Measurements from ENCODE around the gene DGKI. TPM values are rescaled to one million over a fixed set of nuclear protein-coding genes. Genes with fewer than 3 reads are reported as not detected.

DGKI gene
- total RNA-seq, 2 donors from 2014 or later = 0.24 to 0.34 TPM

DNA sequence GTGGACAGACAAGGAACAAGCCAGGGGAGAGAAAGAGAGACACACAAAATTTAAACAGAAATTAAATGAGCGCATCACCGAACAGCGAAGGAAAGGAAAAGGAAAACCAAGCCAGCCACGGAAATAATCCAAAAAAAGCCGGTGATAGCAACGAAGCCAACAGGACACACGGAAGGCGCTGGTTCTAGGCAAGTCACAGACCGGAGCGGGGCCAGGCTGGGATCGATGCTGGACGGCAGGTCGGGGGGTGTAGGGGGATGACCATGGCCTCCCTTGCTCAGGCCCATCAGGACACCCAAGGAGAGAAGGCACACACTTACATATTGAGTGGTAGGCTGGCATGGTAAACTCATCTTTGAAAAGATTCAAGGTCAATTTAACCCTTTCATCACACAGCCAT is 300.8 kb downstream of the DGKI start:
- DNase-seq (no peak), ATAC-seq (no peak)
- intact Hi-C loops (cut with DNase I, micrococcal nuclease) = no loop called here

DNA sequence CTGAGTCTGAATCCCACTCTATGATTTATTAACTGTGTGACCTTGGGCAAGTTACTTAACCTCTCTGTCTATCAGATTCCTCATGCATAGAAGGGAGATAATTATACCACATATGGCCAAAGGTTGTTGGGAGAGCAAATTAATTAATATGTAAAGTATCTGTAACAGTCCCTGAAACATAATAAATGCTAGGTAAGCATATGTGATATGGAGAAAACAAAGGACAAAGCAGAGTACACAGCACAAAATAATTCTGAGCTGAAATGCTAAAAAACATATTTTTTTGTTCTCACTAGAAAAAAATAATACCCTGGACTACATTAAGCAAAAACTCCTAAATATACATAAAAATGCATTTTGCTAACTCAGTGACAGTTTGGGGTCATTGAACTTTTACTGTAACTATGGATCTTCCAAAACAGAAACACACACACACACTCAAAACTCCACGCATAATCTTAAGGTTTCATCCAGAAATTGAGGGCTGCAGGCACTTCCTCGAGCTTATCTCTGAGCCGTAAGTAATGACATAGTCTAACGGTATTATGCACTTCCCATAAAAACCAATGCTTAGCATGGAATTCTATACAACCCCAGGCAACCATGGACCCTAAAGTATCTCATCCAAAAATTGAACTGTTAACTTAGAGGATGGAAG is 301.6 kb downstream of the DGKI start:
- intact Hi-C loops (cut with DNase I, micrococcal nuclease) = no loop called here
- no peak for ATAC-seq
- DNase-seq = no peak

DNA sequence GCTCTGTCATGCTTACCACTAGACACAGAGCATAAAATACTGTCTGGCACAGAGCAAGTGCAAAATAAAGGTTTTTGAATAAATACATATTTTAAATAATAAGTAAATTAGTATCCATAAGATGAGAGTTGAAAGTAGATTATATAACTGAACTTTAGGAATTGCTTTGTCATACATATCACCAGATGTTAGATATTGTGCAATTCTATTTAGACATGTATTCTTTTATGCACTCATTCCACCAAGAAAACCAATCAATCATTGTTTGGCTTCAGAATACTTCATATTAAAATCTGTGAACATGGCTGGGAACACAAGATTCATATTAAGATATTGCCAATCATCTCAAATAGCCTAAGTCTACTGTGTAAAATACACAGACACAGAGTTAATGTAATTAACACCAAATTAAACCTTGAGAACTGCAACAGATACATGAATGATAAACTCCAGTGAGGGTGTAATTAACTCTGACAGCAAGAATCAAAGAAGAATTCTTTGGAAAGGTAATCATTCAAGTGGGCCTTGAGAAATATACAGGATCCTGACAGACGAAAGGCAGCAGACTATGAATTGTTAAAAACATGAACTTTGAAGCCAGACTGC is 302.2 kb downstream of the DGKI start:
- ATAC-seq (no peak), DNase-seq (no peak)
- intact Hi-C loops (cut with DNase I, micrococcal nuclease) = no loop called here

DNA sequence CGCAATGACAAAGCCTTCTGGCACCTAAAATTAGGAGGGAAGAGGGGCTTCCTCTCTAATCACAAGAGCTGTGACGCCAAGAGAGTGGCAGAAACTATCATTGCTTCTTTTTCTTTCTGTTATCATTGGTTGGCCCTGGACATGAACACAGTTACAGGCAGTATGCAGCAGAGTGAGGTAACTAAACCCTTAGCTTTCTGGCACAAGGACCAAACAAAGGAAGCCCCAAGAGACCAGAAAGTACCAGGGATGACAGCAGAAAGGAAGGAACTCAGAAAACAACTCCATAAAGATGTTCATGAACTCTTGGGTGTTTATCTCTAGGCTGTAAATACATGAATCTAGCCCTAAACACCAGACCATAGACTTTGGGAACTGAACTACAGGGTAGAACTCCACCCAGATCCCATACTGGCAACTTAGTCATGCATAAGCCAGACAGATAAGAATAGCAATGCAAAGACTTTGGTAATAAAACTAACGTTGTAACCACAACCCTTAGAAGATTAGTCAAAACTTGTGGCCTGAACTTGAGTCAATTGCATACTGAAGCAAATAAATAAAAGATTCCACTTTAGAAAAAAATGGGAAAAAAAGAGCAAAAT is 307.6 kb downstream of the DGKI start:
- no peak for ATAC-seq
- DNase-seq = no peak
- intact Hi-C loops (cut with DNase I, micrococcal nuclease) = no loop called here

DNA sequence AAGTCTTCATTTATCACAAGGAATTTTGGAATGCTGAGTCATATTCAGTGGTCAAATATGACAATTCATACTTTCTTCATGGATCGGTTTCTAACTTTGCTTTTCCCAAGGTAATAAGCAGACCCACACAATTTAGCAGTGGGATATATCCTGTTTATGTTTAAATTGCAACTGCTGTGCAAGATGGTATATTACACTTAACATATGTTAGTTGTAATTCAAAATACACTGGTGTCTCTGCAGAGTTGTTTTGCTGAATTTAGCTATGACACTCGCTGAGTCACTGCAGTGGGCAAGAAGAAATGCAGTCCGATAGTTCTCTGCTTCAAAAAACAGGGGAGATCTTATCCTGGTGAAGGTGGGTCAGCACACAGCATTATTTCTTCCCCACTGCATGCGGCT is 308.4 kb downstream of the DGKI start:
- no peak for ATAC-seq
- intact Hi-C loops (cut with DNase I, micrococcal nuclease) = no loop called here
- DNase-seq = no peak

DNA sequence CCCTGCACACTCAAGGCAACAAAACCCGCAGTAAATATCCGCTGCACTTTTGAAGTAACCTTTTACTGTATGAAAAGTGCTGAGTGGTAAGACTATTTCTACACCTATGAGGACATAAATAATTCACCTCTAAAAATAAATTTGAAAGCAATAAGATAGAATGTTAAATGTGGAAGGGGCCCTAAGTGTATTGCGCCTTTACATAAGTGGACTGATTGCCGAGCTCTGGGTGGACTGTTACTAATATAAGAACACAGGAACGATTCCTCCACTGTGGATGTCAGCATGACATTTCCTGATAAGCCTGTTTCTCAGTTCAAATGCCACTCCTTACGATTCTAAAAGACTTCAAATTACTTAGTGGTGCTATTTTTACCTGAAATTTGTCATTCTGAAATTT is 311.2 kb downstream of the DGKI start:
- ATAC-seq = no peak
- intact Hi-C loops (cut with DNase I, micrococcal nuclease) = no loop called here
- no peak for DNase-seq

DNA sequence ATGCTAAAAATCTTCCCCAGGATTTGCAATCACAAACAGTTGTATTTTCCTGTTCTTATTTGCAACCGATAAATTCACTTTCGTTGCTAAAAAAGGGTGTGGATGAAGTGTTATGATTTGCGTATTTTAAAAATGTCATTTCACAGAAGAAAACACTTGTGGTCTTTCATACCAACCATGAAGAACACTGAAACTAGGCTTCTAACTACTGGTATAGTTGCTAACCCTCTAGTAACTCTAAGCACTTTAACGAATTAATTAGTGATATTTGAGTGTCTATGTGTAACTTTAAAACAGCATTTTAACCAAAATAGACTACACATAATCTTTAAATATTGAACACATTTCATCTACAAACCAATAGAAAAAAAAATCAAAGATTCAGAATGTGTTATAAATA is 315.1 kb downstream of the DGKI start:
- ATAC-seq (no peak), DNase-seq (no peak)

DNA sequence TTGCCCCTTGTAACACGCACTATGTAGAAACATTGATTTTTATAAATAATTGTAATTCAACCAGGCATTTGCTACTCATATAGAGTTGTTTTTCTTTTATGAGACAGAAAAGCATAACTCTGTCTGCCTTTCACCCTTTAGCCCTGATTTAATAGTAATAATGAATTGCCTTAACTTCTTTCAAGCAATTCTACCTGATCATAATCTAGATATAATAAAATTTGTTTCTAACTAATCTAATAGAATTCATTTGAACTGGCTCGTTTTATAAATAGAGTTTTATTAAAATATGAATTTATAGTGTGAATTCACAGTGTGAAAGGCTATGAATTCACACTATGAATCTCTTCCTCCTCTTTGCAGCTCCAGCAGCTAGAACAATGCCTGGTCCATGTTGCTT is 319.1 kb downstream of the DGKI start:
- ATAC-seq (no peak), DNase-seq (no peak)
- intact Hi-C loops (cut with DNase I, micrococcal nuclease) = no loop called here

More for the DNA sequence above, 315.1 kb downstream of the DGKI start:
- intact Hi-C loops (cut with DNase I, micrococcal nuclease) = no loop called here

DNA sequence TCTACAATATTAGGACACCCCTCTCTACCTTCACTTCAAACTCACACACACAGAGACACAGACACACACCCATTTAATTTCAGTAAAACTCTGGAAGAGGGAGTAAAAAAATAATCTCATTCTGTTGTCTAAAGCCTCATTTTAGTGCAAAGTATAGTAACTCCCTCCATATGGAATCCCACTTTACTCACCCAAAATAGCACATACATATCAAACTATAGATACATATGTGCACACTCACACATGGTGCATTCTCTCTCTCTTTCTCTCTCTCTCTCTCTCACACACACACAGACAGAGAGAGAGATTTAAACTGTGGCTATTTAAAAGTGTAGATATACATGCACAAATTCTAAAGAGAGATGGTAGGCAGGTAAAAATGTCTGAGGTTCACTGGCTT is 323.6 kb downstream of the DGKI start:
- no peak for DNase-seq
- ATAC-seq = no peak
- intact Hi-C loops (cut with DNase I, micrococcal nuclease) = no loop called here

DNA sequence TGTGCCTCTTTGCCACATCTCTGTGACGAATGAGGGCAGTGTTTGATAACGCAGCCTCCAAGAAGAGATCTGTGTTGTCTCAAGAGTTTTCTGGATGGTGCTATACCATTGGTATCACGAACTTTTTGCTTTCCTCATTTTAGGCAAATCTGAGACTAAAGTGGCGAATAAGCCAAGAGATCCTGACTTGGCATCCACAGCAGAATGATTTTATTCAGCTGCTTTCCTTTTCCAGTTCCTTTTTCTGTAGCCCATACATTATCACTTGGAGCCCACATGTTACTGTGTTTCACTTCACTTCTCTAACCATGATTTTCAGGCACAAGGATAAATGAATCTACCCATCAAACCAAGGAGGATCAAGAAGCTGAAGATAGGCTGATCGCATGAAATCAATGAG is 325.3 kb downstream of the DGKI start:
- DNase-seq = no peak
- intact Hi-C loops (cut with DNase I, micrococcal nuclease) = no loop called here

DNA sequence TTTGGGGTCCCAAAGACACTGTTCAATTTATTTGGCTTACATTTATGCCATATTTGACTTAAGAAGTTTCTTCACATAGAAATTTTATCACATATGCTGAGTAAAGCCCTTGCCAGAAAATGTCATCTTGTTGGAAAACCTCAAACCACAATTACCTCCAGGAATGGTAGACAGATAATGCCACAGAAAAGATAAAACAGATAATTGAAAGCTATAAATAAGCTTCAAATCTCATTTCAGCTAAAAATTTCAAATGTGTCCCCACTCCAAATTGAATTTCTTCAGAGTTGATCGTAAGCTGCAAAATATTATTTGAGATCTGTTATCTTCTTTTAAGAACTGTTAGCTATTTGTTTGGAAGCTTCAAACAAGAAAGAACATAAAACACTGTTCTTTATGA is 326.8 kb downstream of the DGKI start:
- no peak for ATAC-seq
- no peak for DNase-seq
- intact Hi-C loops (cut with DNase I, micrococcal nuclease) = no loop called here

More for the DNA sequence above, 325.3 kb downstream of the DGKI start:
- no peak for ATAC-seq

DNA sequence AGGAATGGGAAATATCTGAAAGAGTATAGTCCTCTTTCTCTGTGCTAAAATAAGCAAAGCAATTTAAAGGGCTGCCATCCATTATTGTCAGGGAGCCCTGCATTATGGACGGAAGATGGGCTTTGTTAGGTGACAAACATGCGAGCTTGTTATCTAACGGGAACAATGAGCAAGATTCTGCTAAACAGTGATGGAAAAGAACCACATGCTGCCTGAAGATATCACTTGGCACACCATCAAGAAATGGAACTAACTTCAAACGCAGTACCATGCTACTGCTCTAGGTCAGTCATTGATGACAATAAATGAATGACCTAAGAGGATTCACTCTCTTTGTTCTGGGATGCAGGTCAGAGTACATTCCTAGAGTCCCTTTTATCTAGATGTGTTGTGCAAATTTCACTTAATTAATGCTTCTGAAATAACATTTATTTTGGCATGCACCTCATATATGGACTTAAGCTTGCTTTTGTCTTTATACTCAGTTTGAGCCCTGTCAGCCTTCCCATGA is 327.5 kb downstream of the DGKI start:
- ATAC-seq = no peak
- intact Hi-C loops (cut with DNase I, micrococcal nuclease) = no loop called here
- DNase-seq = no peak

DNA sequence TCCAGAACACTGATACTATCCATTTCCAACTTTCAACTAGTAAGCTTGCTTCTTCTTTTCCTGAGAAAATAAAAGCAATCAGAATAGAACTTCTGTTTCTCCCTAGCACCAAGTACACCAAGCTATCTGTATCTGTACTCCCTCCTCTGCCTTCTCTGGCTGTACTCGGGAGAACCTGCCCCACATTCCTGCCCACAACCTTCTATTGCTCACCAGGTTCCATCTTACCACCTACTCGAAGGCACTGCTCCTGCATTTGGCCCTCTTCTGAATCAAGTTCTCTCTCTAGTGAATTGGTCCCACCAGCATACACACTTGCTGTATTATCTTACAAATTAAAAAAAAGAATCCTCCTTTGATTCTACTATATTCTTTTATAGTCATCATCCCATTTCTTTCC is 333.7 kb downstream of the DGKI start:
- ATAC-seq = no peak
- DNase-seq = no peak
- intact Hi-C loops (cut with DNase I, micrococcal nuclease) = no loop called here

DNA sequence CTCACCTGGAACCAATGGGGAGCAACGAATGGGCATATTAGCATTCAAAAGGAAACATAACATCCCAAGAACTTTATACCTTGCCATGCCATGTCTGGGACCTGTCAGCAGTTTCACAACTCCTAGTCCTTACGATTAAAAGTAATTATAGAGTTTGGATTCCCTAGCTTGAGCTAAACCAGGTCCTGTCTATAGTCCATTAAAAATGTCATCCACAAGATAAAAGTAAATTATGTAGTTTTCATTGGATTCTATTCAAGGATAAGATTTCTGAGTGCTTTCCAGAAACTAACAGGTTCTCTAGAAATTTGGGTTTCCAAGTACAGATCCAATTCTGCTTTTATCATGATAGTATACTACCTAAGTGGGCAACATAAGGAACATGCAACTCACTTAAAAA is 339.7 kb downstream of the DGKI start:
- DNase-seq (no peak), ATAC-seq (no peak)
- intact Hi-C loops (cut with DNase I, micrococcal nuclease) = no loop called here

DNA sequence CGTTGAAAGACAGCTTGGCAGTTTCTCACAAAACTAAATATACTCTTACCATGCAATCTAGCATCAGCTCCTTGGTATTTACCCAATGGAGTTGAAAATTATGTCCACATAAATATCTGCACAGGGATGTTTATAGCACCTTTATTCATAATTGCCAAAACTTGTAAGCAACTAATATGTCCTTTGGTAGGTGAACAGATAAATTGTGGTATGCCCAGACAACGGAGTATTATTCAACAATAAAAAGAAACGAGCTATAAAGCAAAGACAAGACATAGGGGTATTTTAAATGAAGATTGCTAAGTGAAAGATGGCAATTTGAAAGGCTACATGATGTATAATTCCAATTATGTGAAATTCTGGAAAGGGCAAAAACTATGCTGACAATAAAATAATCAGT is 340.7 kb downstream of the DGKI start:
- ATAC-seq (no peak), DNase-seq (no peak)
- intact Hi-C loops (cut with DNase I, micrococcal nuclease) = no loop called here

DNA sequence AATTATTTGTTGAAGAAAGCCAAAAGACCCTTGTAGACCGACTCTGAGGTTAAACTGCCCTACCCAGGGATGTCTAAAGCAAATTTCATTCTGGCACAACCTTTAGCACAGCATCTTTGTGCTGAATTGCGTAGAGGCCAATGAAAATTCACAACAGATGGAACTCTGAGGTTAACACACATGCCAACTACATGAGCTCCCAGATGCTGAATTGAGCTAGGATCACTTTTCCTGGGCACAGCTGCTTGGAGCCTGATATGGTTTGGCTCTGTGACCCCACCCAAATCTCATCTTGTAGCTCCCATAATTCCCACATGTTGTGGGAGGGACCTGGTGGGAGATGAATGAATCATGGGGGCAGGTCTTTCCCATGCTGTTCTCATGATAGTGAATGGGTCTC is 345.2 kb downstream of the DGKI start:
- ATAC-seq = no peak
- DNase-seq = no peak
- intact Hi-C loops (cut with DNase I, micrococcal nuclease) = no loop called here

DNA sequence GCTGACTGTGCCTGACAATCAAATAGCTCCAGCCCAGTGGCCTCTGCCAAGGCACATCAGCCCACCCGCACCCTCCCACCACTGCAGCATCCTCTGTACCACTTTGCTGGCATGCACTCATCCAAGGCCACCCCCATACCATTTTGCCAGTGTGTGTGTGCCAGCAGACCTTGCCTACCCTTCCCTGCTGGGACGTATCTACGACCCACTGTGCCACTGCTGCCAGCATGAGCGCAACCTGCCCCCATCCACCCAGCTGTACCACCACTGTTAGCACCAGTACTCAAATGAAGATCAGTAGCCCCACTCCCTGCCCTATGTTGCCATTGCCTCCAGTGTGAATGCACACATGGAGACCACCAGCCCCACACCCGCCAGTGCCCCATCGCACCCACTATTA is 353.9 kb downstream of the DGKI start:
- intact Hi-C loops (cut with DNase I, micrococcal nuclease) = no loop called here
- ATAC-seq = no peak
- DNase-seq = no peak

DNA sequence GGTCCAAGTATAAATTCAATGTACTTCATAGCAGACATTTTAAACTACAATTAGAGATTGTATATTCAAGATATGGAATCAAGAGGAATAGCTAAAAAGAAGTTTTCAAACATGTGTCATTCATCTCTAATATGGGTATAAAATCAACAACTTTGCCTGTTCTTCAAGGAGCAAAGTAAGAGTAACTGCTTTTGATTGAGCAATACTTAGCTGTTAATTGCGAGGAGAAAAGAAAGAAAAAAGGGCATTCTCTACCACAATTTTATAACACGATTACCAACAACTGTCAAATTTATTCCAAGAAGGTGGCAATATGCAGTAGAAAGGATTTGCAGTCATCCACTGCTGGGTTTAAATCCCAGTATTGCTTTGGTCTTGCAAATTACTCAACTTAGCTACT is 356.9 kb downstream of the DGKI start:
- intact Hi-C loops (cut with DNase I, micrococcal nuclease) = no loop called here
- no peak for ATAC-seq
- no peak for DNase-seq

DNA sequence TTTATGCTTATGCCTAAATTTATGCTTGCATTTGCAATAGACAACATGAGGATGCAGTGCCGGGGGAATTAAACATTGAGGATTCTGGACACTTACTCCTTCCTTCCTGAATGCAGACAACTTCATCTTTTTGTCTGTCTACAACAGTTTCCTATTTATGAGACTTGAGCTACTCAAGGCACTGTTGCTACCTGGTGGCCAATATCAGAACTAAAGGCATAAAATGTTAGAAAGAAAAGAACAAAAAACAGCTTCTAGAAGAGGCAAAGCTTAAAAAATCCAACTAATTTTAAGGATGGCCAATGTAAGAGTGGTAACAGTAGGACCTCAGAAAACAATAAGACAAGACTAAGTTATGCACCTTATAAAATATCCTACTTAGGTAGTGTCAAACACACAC is 358.7 kb downstream of the DGKI start:
- intact Hi-C loops (cut with DNase I, micrococcal nuclease) = no loop called here
- DNase-seq = no peak
- no peak for ATAC-seq

DNA sequence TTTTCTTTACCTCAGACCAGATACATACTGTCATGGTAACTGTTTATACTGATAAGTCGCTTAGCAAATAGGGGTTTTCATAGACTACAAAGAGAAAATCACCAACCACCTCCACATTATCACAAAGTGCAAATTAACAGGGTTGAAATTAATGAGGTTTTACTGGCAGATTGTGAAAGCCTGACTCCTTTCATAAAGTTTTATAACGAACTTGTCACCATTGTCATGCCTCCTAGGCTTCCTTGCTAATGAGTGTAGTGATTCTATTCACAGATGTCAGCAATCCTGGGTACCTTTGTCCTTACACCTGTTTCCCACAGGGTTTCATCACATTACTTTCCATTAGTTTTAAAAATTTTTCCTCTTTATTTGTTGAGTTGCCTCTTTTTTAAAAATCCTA is 361.0 kb downstream of the DGKI start:
- intact Hi-C loops (cut with DNase I, micrococcal nuclease) = no loop called here
- ATAC-seq (no peak), DNase-seq (no peak)

DNA sequence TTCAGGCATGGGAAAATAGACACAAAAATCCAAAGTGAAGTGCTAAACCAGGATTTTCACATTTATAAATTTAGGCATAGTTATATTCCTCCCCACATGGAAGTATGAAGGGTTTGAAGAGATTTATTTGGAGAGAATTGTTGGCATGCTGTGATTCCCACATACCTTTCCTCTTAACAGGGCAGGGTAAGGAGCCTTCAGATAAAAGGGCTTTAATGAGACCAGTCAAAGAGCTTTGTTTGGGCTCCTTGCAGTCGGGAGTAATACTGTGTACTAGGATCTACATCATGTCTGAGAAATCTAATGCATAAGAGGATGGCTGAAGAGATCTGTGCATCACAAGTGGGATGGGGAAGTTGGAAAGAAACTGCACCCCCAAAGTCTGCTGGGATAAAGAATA is 362.4 kb downstream of the DGKI start:
- intact Hi-C loops (cut with DNase I, micrococcal nuclease) = no loop called here
- DNase-seq = no peak
- ATAC-seq = no peak
